HepG2 (cell line): Measurements from ENCODE around the gene NPW. TPM values are rescaled to one million over a fixed set of nuclear protein-coding genes. Genes with fewer than 3 reads are reported as not detected.
A peak's percentile ranks its signal among the peaks of the same experiment; 100 is the strongest.

Experiments
- ARNT2 ChIP-seq: sonication (generic); formaldehyde crosslinking; IDR thresholded peaks from 2 replicates; pipeline ENCODE4 v1.8.0; 2022; ENCODE audit warnings: mild to moderate bottlenecking, low read depth, missing genetic modification reagents, moderate library complexity
- KMT2A ChIP-seq: sonication (generic); formaldehyde crosslinking; IDR thresholded peaks from 2 replicates; pipeline ENCODE4 v1.4.0; 2020; ENCODE audit warnings: missing genetic modification reagents
- NR2F6 ChIP-seq, 2 experiments: IDR thresholded peaks; 2 replicates each; pipeline ENCODE4 v1.6.1; 2016; ENCODE audit warnings: antibody characterized with exemption in 1 of 2, mild to moderate bottlenecking in 1 of 2
- POLR2AphosphoS5 ChIP-seq: IDR thresholded peaks from 2 replicates; pipeline ENCODE4 v1.6.1; 2012; ENCODE audit warnings: low read depth, low read length
- SALL1 ChIP-seq: sonication (generic); formaldehyde crosslinking; IDR thresholded peaks from 2 replicates; pipeline ENCODE4 v1.8.0; 2022; ENCODE audit warnings: mild to moderate bottlenecking, missing genetic modification reagents
- UBTF ChIP-seq: sonication (generic); formaldehyde crosslinking; IDR thresholded peaks from 2 replicates; pipeline ENCODE4 v1.4.0; 2020; ENCODE audit warnings: mild to moderate bottlenecking, missing genetic modification reagents
- ZNF556 ChIP-seq: sonication (generic); formaldehyde crosslinking; IDR thresholded peaks from 2 replicates; pipeline ENCODE4 v1.4.0; 2020; ENCODE audit warnings: mild to moderate bottlenecking, missing genetic modification reagents, borderline replicate concordance
- ZNF704 ChIP-seq: sonication (generic); formaldehyde crosslinking; IDR thresholded peaks from 2 replicates; pipeline ENCODE4 v1.8.1; 2023; ENCODE audit warnings: mild to moderate bottlenecking, inconsistent platforms, moderate library complexity, missing genetic modification reagents, borderline replicate concordance
- ZNF710 ChIP-seq: sonication (generic); formaldehyde crosslinking; IDR thresholded peaks from 2 replicates; pipeline ENCODE4 v1.5.0; 2020; ENCODE audit warnings: mild to moderate bottlenecking, missing genetic modification reagents, borderline replicate concordance
- ZNF781 ChIP-seq: sonication (generic); formaldehyde crosslinking; IDR thresholded peaks from 2 replicates; pipeline ENCODE4 v1.5.1; 2020; ENCODE audit warnings: borderline replicate concordance, mild to moderate bottlenecking, missing genetic modification reagents; ENCODE audit errors: not compliant biosample characterization
- polyA plus RNA-seq, 8 experiments: library from polyadenylated mRNA; depleted of rRNA in 3 of 8; stranded (reverse) in 7 of 8; unstranded in 1 of 8; fragments of >200 nt; fragmentation: Illumina TruSeq in 4 of 8; extraction: Trizol in 4 of 8; gene quantifications; 2 replicates each; pipeline versions ENCODE4 v1.2.1 to v1.2.3, GENCODE V29; 2011 to 2016; ENCODE audit warnings: low read depth in 4 of 8, missing spikeins in 1 of 8, mixed read lengths in 1 of 8; ENCODE audit not compliant: insufficient read depth in 1 of 8
- total RNA-seq, 5 experiments: library from RNA; depleted of rRNA; stranded (reverse); fragments of >200 nt; fragmentation: Illumina TruSeq; extraction: Trizol; gene quantifications; 2 replicates each; pipeline ENCODE4 v1.2.3, GENCODE V29; 2016; ENCODE audit warnings: low read depth in 1 of 5
- TF ChIP-seq, protein P1 (sequence below): sonication (generic); formaldehyde crosslinking; IDR thresholded peaks from 2 replicates; pipeline ENCODE4 v1.8.0; 2022; ENCODE audit warnings: mild to moderate bottlenecking, missing genetic modification reagents
- TF ChIP-seq, protein P2 (sequence below): sonication (generic); formaldehyde crosslinking; conservative IDR thresholded peaks from 2 replicates; pipeline ENCODE4 v1.4.0; 2020; ENCODE audit warnings: mild to moderate bottlenecking, missing genetic modification reagents, moderate library complexity
- TF ChIP-seq, protein P3 (sequence below): sonication (generic); formaldehyde crosslinking; IDR thresholded peaks from 2 replicates; pipeline ENCODE4 v1.5.0; 2020; ENCODE audit warnings: mild to moderate bottlenecking, missing genetic modification reagents, moderate library complexity

Gene NPW
- total and polyA plus RNA-seq, 2 of the 13 experiments (the other 11 are each of a cell fraction or from before 2014, with no cell fraction given), result 0.24 to 0.97 TPM

DNA sequence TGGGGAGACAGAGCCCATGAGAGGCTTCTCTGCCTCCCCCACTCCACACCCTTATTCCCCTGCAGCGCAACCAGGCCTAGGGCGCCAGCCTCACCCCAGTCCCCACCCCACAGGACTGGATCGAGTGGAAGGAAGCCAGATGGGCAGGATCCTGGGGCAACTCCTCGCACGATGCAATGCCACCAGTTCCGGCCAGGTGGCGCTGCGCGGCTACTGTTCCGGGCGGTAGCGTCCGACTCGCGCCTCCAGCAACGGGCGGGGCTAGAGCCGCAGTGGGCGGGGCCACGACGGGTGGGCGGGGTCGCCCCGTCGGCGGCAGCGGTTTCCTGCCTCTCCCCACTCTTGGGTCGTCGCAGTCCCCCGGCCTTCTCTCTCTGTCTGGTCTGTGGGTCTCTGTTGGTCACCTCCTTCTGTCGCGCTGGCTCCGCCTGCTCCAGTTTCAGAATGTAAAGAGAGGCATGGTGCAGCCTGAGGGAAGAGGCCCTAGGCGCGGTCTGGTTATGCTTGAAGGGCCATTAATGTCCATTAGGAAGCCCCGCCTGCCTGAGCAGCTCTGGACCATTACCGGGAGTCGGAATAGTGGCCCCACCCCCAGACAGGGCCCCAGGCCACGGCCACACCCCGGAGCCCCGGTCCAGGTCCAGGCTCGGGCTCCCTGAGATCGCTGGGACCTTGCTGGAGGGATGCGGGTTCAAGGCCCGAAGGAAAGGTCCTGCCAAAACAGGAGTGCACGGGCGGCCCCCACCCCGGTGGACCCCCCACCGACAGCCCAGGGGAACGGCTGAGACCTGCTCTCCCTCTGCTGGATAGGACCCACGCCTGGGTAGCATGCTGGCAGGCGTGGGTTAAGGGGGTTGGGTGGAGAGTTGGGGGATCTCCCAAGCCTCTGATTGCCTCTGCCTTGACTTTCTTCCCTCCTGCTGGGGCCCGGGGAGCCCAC is 3.8 kb downstream of the NPW start (continued):
- TF ChIP-seq, protein P1, sequence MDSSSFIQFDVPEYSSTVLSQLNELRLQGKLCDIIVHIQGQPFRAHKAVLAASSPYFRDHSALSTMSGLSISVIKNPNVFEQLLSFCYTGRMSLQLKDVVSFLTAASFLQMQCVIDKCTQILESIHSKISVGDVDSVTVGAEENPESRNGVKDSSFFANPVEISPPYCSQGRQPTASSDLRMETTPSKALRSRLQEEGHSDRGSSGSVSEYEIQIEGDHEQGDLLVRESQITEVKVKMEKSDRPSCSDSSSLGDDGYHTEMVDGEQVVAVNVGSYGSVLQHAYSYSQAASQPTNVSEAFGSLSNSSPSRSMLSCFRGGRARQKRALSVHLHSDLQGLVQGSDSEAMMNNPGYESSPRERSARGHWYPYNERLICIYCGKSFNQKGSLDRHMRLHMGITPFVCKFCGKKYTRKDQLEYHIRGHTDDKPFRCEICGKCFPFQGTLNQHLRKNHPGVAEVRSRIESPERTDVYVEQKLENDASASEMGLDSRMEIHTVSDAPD (CRISPR knock-in tag), result no peak
- TF ChIP-seq UBTF (CRISPR knock-in tag) (peak; percentile 3; the same call in 1 of the 2 replicates), ZNF710 (CRISPR knock-in tag) (peak; percentile 40; the same call in 1 of the 2 replicates), POLR2AphosphoS5 (peak; percentile 68), ZNF781 (CRISPR knock-in tag) (peak; percentile 47), ZNF704 (CRISPR knock-in tag) (0 out of 2 replicates have a peak, but pooled peaks have one; percentile 26), NR2F6 (IDR thresholded peaks at IDR 0.05) (no peak), NR2F6 (CRISPR knock-in tag; IDR thresholded peaks at IDR 0.05) (peak; percentile 22; the same call in 1 of the 2 replicates), SALL1 (CRISPR knock-in tag) (peak; percentile 55), ARNT2 (no peak), ZNF556 (no peak), KMT2A (0 out of 2 replicates have a peak, but pooled peaks have one; percentile 21)
- TF ChIP-seq, protein P2, sequence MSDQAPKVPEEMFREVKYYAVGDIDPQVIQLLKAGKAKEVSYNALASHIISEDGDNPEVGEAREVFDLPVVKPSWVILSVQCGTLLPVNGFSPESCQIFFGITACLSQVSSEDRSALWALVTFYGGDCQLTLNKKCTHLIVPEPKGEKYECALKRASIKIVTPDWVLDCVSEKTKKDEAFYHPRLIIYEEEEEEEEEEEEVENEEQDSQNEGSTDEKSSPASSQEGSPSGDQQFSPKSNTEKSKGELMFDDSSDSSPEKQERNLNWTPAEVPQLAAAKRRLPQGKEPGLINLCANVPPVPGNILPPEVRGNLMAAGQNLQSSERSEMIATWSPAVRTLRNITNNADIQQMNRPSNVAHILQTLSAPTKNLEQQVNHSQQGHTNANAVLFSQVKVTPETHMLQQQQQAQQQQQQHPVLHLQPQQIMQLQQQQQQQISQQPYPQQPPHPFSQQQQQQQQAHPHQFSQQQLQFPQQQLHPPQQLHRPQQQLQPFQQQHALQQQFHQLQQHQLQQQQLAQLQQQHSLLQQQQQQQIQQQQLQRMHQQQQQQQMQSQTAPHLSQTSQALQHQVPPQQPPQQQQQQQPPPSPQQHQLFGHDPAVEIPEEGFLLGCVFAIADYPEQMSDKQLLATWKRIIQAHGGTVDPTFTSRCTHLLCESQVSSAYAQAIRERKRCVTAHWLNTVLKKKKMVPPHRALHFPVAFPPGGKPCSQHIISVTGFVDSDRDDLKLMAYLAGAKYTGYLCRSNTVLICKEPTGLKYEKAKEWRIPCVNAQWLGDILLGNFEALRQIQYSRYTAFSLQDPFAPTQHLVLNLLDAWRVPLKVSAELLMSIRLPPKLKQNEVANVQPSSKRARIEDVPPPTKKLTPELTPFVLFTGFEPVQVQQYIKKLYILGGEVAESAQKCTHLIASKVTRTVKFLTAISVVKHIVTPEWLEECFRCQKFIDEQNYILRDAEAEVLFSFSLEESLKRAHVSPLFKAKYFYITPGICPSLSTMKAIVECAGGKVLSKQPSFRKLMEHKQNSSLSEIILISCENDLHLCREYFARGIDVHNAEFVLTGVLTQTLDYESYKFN (CRISPR knock-in tag), result peak; percentile 20
- TF ChIP-seq, protein P3, sequence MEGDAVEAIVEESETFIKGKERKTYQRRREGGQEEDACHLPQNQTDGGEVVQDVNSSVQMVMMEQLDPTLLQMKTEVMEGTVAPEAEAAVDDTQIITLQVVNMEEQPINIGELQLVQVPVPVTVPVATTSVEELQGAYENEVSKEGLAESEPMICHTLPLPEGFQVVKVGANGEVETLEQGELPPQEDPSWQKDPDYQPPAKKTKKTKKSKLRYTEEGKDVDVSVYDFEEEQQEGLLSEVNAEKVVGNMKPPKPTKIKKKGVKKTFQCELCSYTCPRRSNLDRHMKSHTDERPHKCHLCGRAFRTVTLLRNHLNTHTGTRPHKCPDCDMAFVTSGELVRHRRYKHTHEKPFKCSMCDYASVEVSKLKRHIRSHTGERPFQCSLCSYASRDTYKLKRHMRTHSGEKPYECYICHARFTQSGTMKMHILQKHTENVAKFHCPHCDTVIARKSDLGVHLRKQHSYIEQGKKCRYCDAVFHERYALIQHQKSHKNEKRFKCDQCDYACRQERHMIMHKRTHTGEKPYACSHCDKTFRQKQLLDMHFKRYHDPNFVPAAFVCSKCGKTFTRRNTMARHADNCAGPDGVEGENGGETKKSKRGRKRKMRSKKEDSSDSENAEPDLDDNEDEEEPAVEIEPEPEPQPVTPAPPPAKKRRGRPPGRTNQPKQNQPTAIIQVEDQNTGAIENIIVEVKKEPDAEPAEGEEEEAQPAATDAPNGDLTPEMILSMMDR (CRISPR knock-in tag), result peak; percentile 99
